ENCODE results near the gene OR2W3.

The OR2W3 gene

DNA sequence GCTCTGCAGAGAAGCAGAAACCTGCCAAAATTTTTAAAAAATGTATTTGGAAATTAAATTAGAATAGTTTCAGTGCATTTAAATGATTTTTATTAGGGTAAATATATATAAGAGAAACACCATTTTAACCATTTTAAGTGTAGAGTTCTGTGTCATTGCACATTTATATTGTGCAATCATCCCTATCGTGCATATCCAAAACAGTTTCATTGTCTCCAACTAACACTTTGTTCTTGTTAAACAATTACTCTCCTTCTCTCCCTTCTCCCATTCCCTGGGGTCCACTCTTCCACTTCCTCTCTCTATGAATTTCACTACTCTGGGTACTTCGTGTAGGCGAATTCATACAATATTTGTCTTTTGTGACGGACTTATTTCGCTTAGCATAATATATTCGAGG lies 47.2 kb downstream of the OR2W3 start:
- Histone ChIP-seq H4K20me1 (ENCODE audit: insufficient read depth) (no peaks in the 10 kb centered on the region), H3K4me3 (IDR thresholded peaks at IDR 0.05; ENCODE audit: insufficient read depth, low read depth, low read length) (no peak overlapping the region), H3K4me1 (ENCODE audit: low read depth, poor library complexity, severe bottlenecking) (no peaks in the 10 kb centered on the region), H3K36me3 (ENCODE audit: insufficient read depth) (no peaks in the 10 kb centered on the region), H3K79me2 (ENCODE audit: insufficient read depth, low read depth) (no peaks in the 10 kb centered on the region), H3K9ac (no peak overlapping the region), H3K27me3 (ENCODE audit: insufficient read depth, low read depth) (no peaks in the 10 kb centered on the region), H2AFZ (ENCODE audit: low read depth) (no peak overlapping the region), H3K4me2 (no peak overlapping the region), H3K27ac (no peak overlapping the region)
- TF ChIP-seq, protein P1, sequence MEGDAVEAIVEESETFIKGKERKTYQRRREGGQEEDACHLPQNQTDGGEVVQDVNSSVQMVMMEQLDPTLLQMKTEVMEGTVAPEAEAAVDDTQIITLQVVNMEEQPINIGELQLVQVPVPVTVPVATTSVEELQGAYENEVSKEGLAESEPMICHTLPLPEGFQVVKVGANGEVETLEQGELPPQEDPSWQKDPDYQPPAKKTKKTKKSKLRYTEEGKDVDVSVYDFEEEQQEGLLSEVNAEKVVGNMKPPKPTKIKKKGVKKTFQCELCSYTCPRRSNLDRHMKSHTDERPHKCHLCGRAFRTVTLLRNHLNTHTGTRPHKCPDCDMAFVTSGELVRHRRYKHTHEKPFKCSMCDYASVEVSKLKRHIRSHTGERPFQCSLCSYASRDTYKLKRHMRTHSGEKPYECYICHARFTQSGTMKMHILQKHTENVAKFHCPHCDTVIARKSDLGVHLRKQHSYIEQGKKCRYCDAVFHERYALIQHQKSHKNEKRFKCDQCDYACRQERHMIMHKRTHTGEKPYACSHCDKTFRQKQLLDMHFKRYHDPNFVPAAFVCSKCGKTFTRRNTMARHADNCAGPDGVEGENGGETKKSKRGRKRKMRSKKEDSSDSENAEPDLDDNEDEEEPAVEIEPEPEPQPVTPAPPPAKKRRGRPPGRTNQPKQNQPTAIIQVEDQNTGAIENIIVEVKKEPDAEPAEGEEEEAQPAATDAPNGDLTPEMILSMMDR (conservative IDR thresholded peaks at IDR 0.05; ENCODE audit: low read depth, low read length), result no peak

Measured in KMS-11 (cell line).